B cell (primary cell): Measurements from ENCODE around the gene SEMA4D. TPM values are rescaled to one million over a fixed set of nuclear protein-coding genes. Genes with fewer than 3 reads are reported as not detected.

ENCODE experiments used
- ATAC-seq: fragments of 200-7000 bp; cut with Tn5 transposase; one replicate; pipeline ENCODE4 v1.10.0; 2021; ENCODE audit warnings: low read depth, mild to moderate bottlenecking, moderate number of reproducible peaks, moderate library complexity
- CTCF ChIA-PET: fragments of 350-600 bp; sonication (Branson Sonifier 250); formaldehyde crosslinking; loops from one replicate; lab custom pipeline; 2021; ENCODE audit warnings: antibody characterized with exemption, inconsistent platforms; lab: Charles Lee
- POLR2A ChIA-PET: fragments of 350-600 bp; sonication (Branson Sonifier 250); formaldehyde crosslinking; loops from one replicate; lab custom pipeline; 2021; ENCODE audit warnings: antibody characterized with exemption; lab: Charles Lee
- DNase-seq: peaks from one replicate; pipeline ENCODE4 v3.0.0; 2013
- H2AFZ ChIP-seq: 2 replicates; pipeline ENCODE4 v1.6.1; 2012; ENCODE audit warnings: mild to moderate bottlenecking, low read depth, low read length; ENCODE audit not compliant: insufficient read depth, poor library complexity, severe bottlenecking
- H3K27ac ChIP-seq, 2 donors: 1 replicate in 1 of 2; 2 replicates in 1 of 2; pipeline ENCODE4 v1.5.1; 2012 to 2013; ENCODE audit warnings: low read length in 2 of 2, mild to moderate bottlenecking in 2 of 2, moderate library complexity in 1 of 2
- H3K27me3 ChIP-seq, 4 experiments: fragments of 200-600 bp in 1 of 4; sonication (generic) in 1 of 4; replicated peaks in 1 of 4; 1 replicate in 2 of 4; 2 replicates in 2 of 4; pipeline versions ENCODE4 v1.6.1 to v1.7.0; 2013 to 2016; ENCODE audit warnings: low read length in 3 of 4, mild to moderate bottlenecking in 2 of 4, mixed read lengths in 1 of 4, moderate library complexity in 1 of 4; ENCODE audit not compliant: insufficient read depth in 4 of 4, control insufficient read depth in 3 of 4; ENCODE audit errors: control extremely low read depth in 1 of 4
- H3K36me3 ChIP-seq, 2 experiments: replicated peaks in 1 of 2; 1 replicate in 1 of 2; 2 replicates in 1 of 2; pipeline versions ENCODE4 v1.6.1 to v1.7.1; 2013; ENCODE audit warnings: low read length in 1 of 2; ENCODE audit not compliant: insufficient read depth in 2 of 2, control insufficient read depth in 1 of 2; ENCODE audit errors: control extremely low read depth in 1 of 2, extremely low read depth in 1 of 2
- H3K4me1 ChIP-seq, 2 donors: fragments of 200-600 bp in 1 of 2; sonication (generic) in 1 of 2; 1 replicate in 1 of 2; 2 replicates in 1 of 2; pipeline versions ENCODE4 v1.5.1 to v1.6.1; 2013 to 2017; ENCODE audit warnings: low read length in 2 of 2; ENCODE audit not compliant: control insufficient read depth in 2 of 2, insufficient read depth in 2 of 2
- H3K4me2 ChIP-seq: replicated peaks from 2 replicates; pipeline ENCODE3; 2012; ENCODE audit warnings: mild to moderate bottlenecking, low read depth, low read length; ENCODE audit not compliant: poor library complexity, severe bottlenecking
- H3K4me3 ChIP-seq, 5 experiments: fragments of 200-600 bp in 1 of 5; sonication (generic) in 1 of 5; 1 replicate in 3 of 5; 2 replicates in 2 of 5; pipeline versions ENCODE4 v1.5.1 to v1.7.0; 2011 to 2016; ENCODE audit warnings: low read length in 4 of 5, mild to moderate bottlenecking in 4 of 5, low read depth in 2 of 5, control low read depth in 1 of 5, moderate library complexity in 1 of 5; ENCODE audit not compliant: insufficient read depth in 1 of 5; ENCODE audit errors: control extremely low read depth in 1 of 5, extremely low read depth in 1 of 5
- H3K79me2 ChIP-seq: fragments of 200-600 bp; sonication (generic); one replicate; pipeline ENCODE4 v1.6.0; 2016; ENCODE audit warnings: low read length; ENCODE audit not compliant: control insufficient read depth, insufficient read depth
- H3K9ac ChIP-seq: fragments of 200-600 bp; sonication (generic); 2 replicates; pipeline ENCODE4 v1.6.1; 2017; ENCODE audit warnings: mild to moderate bottlenecking, low read length, moderate library complexity
- H3K9me3 ChIP-seq, 3 donors: one replicate each; pipeline versions ENCODE4 v1.6.1 to v1.7.1; 2013; ENCODE audit warnings: low read length in 2 of 3; ENCODE audit not compliant: control insufficient read depth in 2 of 3, insufficient read depth in 1 of 3; ENCODE audit errors: control extremely low read depth in 1 of 3
- H4K20me1 ChIP-seq: 2 replicates; pipeline ENCODE4 v1.6.0; 2012; ENCODE audit warnings: mild to moderate bottlenecking, low read length; ENCODE audit not compliant: insufficient read depth, control insufficient read depth, poor library complexity, severe bottlenecking
- H3K27ac Mint-ChIP-seq: one replicate; pipeline ENCODE4 v1.8.0; 2021; ENCODE audit warnings: mixed read lengths
- H3K27me3 Mint-ChIP-seq: one replicate; pipeline ENCODE4 v1.8.0; 2021; ENCODE audit warnings: mixed read lengths
- H3K4me1 Mint-ChIP-seq: one replicate; pipeline ENCODE4 v1.8.0; 2021; ENCODE audit warnings: mixed read lengths
- H3K4me3 Mint-ChIP-seq: one replicate; pipeline ENCODE4 v1.8.0; 2021; ENCODE audit warnings: mixed read lengths
- H3K9me3 Mint-ChIP-seq: one replicate; pipeline ENCODE4 v1.8.0; 2022; ENCODE audit warnings: mixed read lengths; ENCODE audit not compliant: insufficient read depth
- CTCF ChIP-seq: fragments of 200-600 bp; IDR thresholded peaks from one replicate; pipeline ENCODE4 v1.8.0; 2022; ENCODE audit warnings: antibody characterized with exemption, mild to moderate bottlenecking
- EZH2 ChIP-seq: IDR thresholded peaks from 2 replicates; pipeline ENCODE4 v1.6.1; 2012; ENCODE audit warnings: borderline replicate concordance, low read depth, mild to moderate bottlenecking, moderate library complexity, low read length; ENCODE audit not compliant: insufficient read depth, poor library complexity, severe bottlenecking
- WGBS: methylation state at CpG from one replicate; pipeline ENCODE4 v1.1.5; 2013; ENCODE audit warnings: missing lambda C conversion rate; ENCODE audit not compliant: insufficient coverage; 5-methylcytosine and 5-hydroxymethylcytosine counted together
- intact Hi-C: fragments of 100-400 bp; cut with micrococcal nuclease; formaldehyde crosslinking; loops from one replicate; pipeline ENCODE4 v1.10.0; 2022
- polyA plus RNA-seq: library from polyadenylated mRNA; depleted of rRNA; stranded (reverse); fragments of >200 nt; gene quantifications from 2 replicates; pipeline ENCODE4 v1.2.3, GENCODE V29; 2012
- total RNA-seq, 2 donors: library from RNA; stranded (reverse); fragments of 120-200 nt in 1 of 2; gene quantifications; 1 replicate in 1 of 2; 2 replicates in 1 of 2; pipeline versions ENCODE4 v1.2.3 to v1.2.4, GENCODE V29; 2013 to 2022

SEMA4D gene
- total and polyA plus RNA-seq, 2 donors (not counting 1 experiment from before 2014, with no cell fraction given): 53.6 to 231 TPM

GRCh38 chr9:89437772-89438171 is 60.1 kb downstream of the SEMA4D start:
- POLR2A ChIA-PET: interaction anchor here (0.7 to 1.4 kb wide), 2 partner anchors 85 to 111 kb away, joined by 3 read pairs; no protein-coding TSS in a partner anchor
- Mint-ChIP-seq H3K27ac (peak overlapping the region; percentile 78), H3K9me3 (no peaks in the 10 kb centered on the region), H3K4me1 (peaks cover 87% of the 10 kb centered on the region), H3K27me3 (no peaks in the 10 kb centered on the region), H3K4me3 (no peak overlapping the region)
- no peaks in the 10 kb centered on the region for H3K27me3 ChIP-seq
- H2AFZ ChIP-seq: no peak overlapping the region
- no peak for DNase-seq
- peaks cover 78 to 96% of the 10 kb centered on the region in 2 donors for H3K4me1 ChIP-seq
- CTCF ChIA-PET: interaction anchor here (2.8 to 3.7 kb wide), 2 partner anchors 11 to 111 kb away, joined by 12 to 17 read pairs; no protein-coding TSS in a partner anchor
- H4K20me1 ChIP-seq: peaks cover 92% of the 10 kb centered on the region
- no peak for ATAC-seq
- no peak overlapping the region for H3K9ac ChIP-seq
- no peak overlapping the region for H3K4me3 ChIP-seq
- peaks cover 90% of the 10 kb centered on the region for H3K79me2 ChIP-seq
- 89% methylated on average over 4 of the region's 5 CpGs for WGBS
- intact Hi-C loops: loop anchor here (2.0 kb wide), 1 partner anchor 37 kb away; no protein-coding TSS in a partner anchor
- H3K27ac ChIP-seq: peak overlapping the region in 1 of 2 donors; percentile 23
- TF ChIP-seq EZH2 (no peak), CTCF (no peak)
- H3K36me3 ChIP-seq: peaks cover 0 to 18% of the 10 kb centered on the region in 2 experiments
- no peaks in the 10 kb centered on the region for H3K9me3 ChIP-seq
- H3K4me2 ChIP-seq: peak overlapping the region; percentile 57

GRCh38 chr9:89436963-89437625 is 60.8 kb downstream of the SEMA4D start:
- ChIA-PET POLR2A (interaction anchor here (0.8 to 1.4 kb wide), 3 partner anchors 28 to 85 kb away, joined by 3 read pairs; no protein-coding TSS in a partner anchor), CTCF (interaction anchor here (2.8 to 3.7 kb wide), 2 partner anchors 11 to 112 kb away, joined by 12 to 17 read pairs; no protein-coding TSS in a partner anchor)
- H3K4me3 ChIP-seq: no peak overlapping the region
- Mint-ChIP-seq H3K27ac (peak overlapping the region; percentile 78), H3K9me3 (no peaks in the 10 kb centered on the region), H3K4me3 (peak overlapping the region; percentile 37), H3K27me3 (no peaks in the 10 kb centered on the region), H3K4me1 (peaks cover 87% of the 10 kb centered on the region)
- no peaks in the 10 kb centered on the region for H3K27me3 ChIP-seq
- H2AFZ ChIP-seq: no peak overlapping the region
- H4K20me1 ChIP-seq: peaks cover 92% of the 10 kb centered on the region
- WGBS: 39% methylated on average over 15 of the region's 17 CpGs
- peak overlapping the region in 1 of 2 donors; percentile 23 for H3K27ac ChIP-seq
- H3K36me3 ChIP-seq: peaks cover 0 to 18% of the 10 kb centered on the region in 2 experiments
- intact Hi-C loops: loop anchor here (2.0 kb wide), 1 partner anchor 36 kb away; no protein-coding TSS in a partner anchor
- peak overlapping the region; percentile 57 for H3K4me2 ChIP-seq
- DNase-seq (peak; percentile 67), ATAC-seq (peak; percentile 83)
- no peaks in the 10 kb centered on the region for H3K9me3 ChIP-seq
- no peak overlapping the region for H3K9ac ChIP-seq
- peaks cover 78 to 96% of the 10 kb centered on the region in 2 donors for H3K4me1 ChIP-seq
- TF ChIP-seq CTCF (no peak), EZH2 (no peak)
- peaks cover 94% of the 10 kb centered on the region for H3K79me2 ChIP-seq
